HepG2 (cell line): Measurements from ENCODE around the gene NIN. TPM values are rescaled to one million over a fixed set of nuclear protein-coding genes. Genes with fewer than 3 reads are reported as not detected.

ENCODE experiments used
- GMEB2 ChIP-seq: IDR thresholded peaks from 2 replicates; pipeline ENCODE4 v1.6.1; 2016; ENCODE audit warnings: missing biosample characterization, missing genetic modification reagents, low read depth
- NFAT5 ChIP-seq: sonication (generic); formaldehyde crosslinking; IDR thresholded peaks from 2 replicates; pipeline ENCODE4 v1.4.0; 2020; ENCODE audit warnings: missing genetic modification reagents
- NRL ChIP-seq: sonication (generic); formaldehyde crosslinking; IDR thresholded peaks from 2 replicates; pipeline ENCODE4 v1.5.0; 2020; ENCODE audit warnings: missing genetic modification reagents, mild to moderate bottlenecking, moderate library complexity, borderline replicate concordance
- PRPF4 ChIP-seq: fragments of 200-400 bp; formaldehyde crosslinking; IDR thresholded peaks from 2 replicates; pipeline ENCODE4 v1.6.1; 2016; ENCODE audit warnings: low read length, low read depth; ENCODE audit not compliant: poor library complexity, severe bottlenecking
- ZFP62 ChIP-seq: sonication (generic); formaldehyde crosslinking; IDR thresholded peaks from 2 replicates; pipeline ENCODE4 v1.4.0; 2020; ENCODE audit warnings: missing genetic modification reagents
- ZNF136 ChIP-seq: sonication (generic); formaldehyde crosslinking; IDR thresholded peaks from 2 replicates; pipeline ENCODE4 v1.8.1; 2022; ENCODE audit warnings: low read depth, mild to moderate bottlenecking, moderate library complexity, missing genetic modification reagents
- ZNF274 ChIP-seq: sonication (generic); formaldehyde crosslinking; IDR thresholded peaks from 2 replicates; pipeline ENCODE4 v1.5.1; 2020; ENCODE audit warnings: mild to moderate bottlenecking, missing genetic modification reagents
- ZNF318 ChIP-seq: sonication (generic); formaldehyde crosslinking; IDR thresholded peaks from 2 replicates; pipeline ENCODE4 v1.4.0; 2020; ENCODE audit warnings: mild to moderate bottlenecking, missing genetic modification reagents
- ZNF329 ChIP-seq: sonication (generic); formaldehyde crosslinking; IDR thresholded peaks from 2 replicates; pipeline ENCODE4 v1.9.0; 2021; ENCODE audit warnings: low read depth, mild to moderate bottlenecking, missing genetic modification reagents
- ZNF33A ChIP-seq: sonication (generic); formaldehyde crosslinking; IDR thresholded peaks from 2 replicates; pipeline ENCODE4 v1.5.1; 2020; ENCODE audit warnings: missing genetic modification reagents, mild to moderate bottlenecking, moderate library complexity, borderline replicate concordance
- ZNF362 ChIP-seq: sonication (generic); formaldehyde crosslinking; IDR thresholded peaks from 2 replicates; pipeline ENCODE4 v1.4.0; 2020; ENCODE audit warnings: missing genetic modification reagents, mild to moderate bottlenecking, borderline replicate concordance
- polyA plus RNA-seq, 8 experiments: library from polyadenylated mRNA; depleted of rRNA in 3 of 8; stranded (reverse) in 7 of 8; unstranded in 1 of 8; fragments of >200 nt; fragmentation: Illumina TruSeq in 4 of 8; extraction: Trizol in 4 of 8; gene quantifications; 2 replicates each; pipeline versions ENCODE4 v1.2.1 to v1.2.3, GENCODE V29; 2011 to 2016; ENCODE audit warnings: low read depth in 4 of 8, missing spikeins in 1 of 8, mixed read lengths in 1 of 8; ENCODE audit not compliant: insufficient read depth in 1 of 8
- total RNA-seq, 5 experiments: library from RNA; depleted of rRNA; stranded (reverse); fragments of >200 nt; fragmentation: Illumina TruSeq; extraction: Trizol; gene quantifications; 2 replicates each; pipeline ENCODE4 v1.2.3, GENCODE V29; 2016; ENCODE audit warnings: low read depth in 1 of 5

The NIN gene
- total and polyA plus RNA-seq, 2 of the 13 experiments (the other 11 are each of a cell fraction or from before 2014, with no cell fraction given) = 2.8 to 9.7 TPM

GRCh38 chr14:50830932-50831725 lies at the start of gene NIN (continued):
- TF ChIP-seq NFAT5 (CRISPR knock-in tag) (no peak), PRPF4 (no peak), ZNF274 (no peak; the same call in 1 of the 2 replicates), GMEB2 (CRISPR knock-in tag) (no peak), ZNF33A (CRISPR knock-in tag) (no peak), ZNF362 (CRISPR knock-in tag) (no peak), ZFP62 (no peak), ZNF318 (CRISPR knock-in tag) (no peak), ZNF136 (CRISPR knock-in tag) (no peak), NRL (CRISPR knock-in tag) (peak; percentile 53; the same call in 1 of the 2 replicates), ZNF329 (CRISPR knock-in tag) (no peak)
